22Rv1 (cell line): ENCODE measurements around the gene TMC3.

Experiments
- ZFX ChIP-seq: fragments of 450-650 bp; IDR thresholded peaks from 2 replicates; pipeline ENCODE4 v1.6.1; 2017; ENCODE audit warnings: antibody characterized with exemption, borderline replicate concordance
- TF ChIP-seq, protein P1 (sequence below): fragments of 450-650 bp; IDR thresholded peaks from 2 replicates; pipeline ENCODE4 v1.5.1; 2017; ENCODE audit warnings: mild to moderate bottlenecking

DNA sequence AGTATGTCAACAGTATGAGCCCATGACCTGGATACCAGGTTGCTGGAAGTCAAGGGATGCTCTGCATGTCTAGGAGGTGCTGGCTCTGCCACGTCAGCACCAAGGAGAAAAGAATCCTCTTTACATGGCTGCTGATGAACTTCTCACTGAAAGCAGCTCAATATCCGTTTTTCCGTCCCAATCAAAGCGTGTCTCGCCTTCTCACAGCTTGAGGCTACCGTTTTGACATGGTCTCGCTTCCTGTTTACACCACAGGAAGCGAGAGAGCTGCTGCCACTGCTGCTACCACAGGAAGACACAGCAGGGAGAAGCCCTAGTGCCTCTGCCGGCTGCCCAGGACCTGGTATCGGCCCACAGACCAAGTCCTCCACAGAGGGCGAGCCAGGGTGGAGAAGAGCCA is 77.3 kb downstream of the TMC3 start:
- TF ChIP-seq, protein P1, sequence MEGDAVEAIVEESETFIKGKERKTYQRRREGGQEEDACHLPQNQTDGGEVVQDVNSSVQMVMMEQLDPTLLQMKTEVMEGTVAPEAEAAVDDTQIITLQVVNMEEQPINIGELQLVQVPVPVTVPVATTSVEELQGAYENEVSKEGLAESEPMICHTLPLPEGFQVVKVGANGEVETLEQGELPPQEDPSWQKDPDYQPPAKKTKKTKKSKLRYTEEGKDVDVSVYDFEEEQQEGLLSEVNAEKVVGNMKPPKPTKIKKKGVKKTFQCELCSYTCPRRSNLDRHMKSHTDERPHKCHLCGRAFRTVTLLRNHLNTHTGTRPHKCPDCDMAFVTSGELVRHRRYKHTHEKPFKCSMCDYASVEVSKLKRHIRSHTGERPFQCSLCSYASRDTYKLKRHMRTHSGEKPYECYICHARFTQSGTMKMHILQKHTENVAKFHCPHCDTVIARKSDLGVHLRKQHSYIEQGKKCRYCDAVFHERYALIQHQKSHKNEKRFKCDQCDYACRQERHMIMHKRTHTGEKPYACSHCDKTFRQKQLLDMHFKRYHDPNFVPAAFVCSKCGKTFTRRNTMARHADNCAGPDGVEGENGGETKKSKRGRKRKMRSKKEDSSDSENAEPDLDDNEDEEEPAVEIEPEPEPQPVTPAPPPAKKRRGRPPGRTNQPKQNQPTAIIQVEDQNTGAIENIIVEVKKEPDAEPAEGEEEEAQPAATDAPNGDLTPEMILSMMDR = no peak
- TF ChIP-seq ZFX = no peak
